ENCODE results near the gene TRIM27.
"Not testable (repeated sequence)": the region's sequence is repeated elsewhere in the genome, so short reads cannot be mapped to it uniquely, and the experiment has no call there.

The TRIM27 gene

GRCh38 chr6:28872157-28872817, 51.5 kb downstream of the TRIM27 start:
- intact Hi-C loops (cut with DNase I); DNase-seq: not testable (repeated sequence)

DNA sequence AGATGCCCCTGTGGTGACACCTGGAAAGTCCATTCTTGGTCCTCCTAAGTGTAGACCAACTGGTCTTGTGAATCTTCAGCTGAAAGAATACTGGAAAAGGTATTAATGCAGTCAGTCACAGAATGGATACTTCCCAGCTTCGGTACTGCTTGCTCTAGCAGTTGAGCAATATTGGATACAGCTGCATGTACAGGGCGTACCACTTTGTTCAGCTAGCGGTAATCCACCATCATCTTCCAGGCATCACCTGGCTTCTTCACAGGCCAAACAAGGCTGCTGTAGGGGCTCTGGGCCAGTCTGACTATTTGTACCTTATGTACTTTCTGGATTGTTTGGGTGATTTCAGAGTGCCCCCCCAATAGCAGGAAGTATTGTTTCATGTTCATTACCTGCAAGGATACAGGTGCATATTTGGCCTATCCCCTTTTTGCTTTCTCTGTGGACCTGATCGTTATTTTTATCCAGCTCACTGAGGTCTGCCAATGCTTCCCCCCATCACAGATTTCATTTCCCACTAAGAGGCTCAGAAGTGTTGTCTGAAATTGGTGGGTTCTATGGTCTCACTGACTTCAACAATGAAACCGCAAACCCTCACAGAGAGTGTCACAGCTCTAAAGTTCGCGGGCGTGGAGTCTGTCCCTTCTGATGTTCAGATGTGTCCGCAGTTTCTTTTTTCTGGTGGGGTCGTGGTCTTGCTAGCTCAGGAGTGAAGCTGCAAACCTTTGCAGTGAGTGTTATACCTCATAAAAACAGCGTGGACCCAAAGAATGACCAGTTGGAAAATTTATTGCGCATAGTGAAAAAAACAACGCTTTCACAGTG, 52.2 kb downstream of the TRIM27 start:
- DNase-seq, result no peak
- intact Hi-C loops (cut with DNase I), result no loop called here

GRCh38 chr6:28868873-28869272, 54.9 kb downstream of the TRIM27 start:
- intact Hi-C loops (cut with DNase I), result loop anchor here (10.0 kb wide), 1 partner anchor 146 kb away; no protein-coding TSS in a partner anchor
- DNase-seq, result no peak

DNA sequence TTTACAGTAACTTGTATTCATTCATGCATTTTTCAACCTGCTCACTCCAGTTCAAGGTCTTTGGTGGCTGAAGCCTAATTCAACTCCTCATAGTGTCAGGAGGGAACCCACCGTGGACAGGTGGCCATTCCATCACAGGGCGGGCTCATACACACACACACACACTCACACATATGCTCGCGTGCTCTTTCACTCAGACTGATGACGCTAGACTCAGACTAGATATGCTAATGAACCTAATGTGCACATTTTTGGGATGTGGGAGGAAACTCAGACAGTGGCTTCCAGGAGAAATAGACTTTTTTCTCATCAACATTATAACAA, 56.7 kb downstream of the TRIM27 start:
- intact Hi-C loops (cut with DNase I), result loop anchor here (10.0 kb wide), 1 partner anchor 148 kb away; no protein-coding TSS in a partner anchor
- peak in 27 of 42 donors; percentile 9 to 69 (median 31) for DNase-seq

DNA sequence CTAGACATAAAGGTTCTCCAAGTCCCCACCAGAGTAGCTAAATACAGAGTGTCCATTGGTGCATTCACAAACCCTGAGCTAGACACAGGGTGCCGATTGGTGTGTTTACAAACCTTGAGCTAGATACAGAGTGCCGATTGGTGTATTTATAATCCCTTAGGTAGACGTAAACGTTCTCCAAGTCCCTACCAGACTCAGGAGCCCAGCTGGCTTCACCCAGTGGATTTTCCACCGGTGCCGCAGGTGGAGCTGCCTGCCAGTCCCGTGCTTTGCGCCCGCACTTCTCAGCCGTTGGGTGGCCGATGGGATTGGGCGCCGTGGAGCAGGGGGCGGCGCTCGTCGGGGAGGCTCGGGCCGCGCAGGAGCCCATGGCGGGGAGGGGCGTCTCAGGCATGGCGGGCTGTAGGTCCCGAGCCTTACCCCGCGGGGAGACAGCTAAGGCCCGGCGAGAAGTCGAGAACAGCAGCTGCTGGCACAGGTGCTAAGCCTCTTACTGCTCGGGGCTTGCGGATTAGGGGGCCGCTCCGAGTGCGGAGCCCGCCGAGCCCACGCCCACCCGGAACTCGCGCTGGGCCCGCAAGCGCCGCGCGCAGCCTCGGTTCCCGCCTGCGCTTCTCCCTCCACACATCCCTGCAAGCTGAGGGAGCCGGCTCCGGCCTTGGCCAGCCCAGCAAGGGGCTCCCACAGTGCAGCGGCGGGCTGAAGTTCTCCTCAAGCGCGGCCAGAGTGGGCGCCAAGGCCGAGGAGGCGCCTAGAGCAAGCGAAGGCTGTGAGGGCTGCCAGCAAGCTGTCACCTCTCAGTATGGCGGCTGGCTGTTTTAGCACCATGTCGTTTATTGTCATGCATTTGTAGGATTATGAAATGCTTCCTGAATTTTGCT, 57.3 kb downstream of the TRIM27 start:
- DNase-seq, result peak; percentile 23 to 81 (median 62)
- intact Hi-C loops (cut with DNase I), result loop anchor here (10.0 kb wide), 1 partner anchor 148 kb away; no protein-coding TSS in a partner anchor

DNA sequence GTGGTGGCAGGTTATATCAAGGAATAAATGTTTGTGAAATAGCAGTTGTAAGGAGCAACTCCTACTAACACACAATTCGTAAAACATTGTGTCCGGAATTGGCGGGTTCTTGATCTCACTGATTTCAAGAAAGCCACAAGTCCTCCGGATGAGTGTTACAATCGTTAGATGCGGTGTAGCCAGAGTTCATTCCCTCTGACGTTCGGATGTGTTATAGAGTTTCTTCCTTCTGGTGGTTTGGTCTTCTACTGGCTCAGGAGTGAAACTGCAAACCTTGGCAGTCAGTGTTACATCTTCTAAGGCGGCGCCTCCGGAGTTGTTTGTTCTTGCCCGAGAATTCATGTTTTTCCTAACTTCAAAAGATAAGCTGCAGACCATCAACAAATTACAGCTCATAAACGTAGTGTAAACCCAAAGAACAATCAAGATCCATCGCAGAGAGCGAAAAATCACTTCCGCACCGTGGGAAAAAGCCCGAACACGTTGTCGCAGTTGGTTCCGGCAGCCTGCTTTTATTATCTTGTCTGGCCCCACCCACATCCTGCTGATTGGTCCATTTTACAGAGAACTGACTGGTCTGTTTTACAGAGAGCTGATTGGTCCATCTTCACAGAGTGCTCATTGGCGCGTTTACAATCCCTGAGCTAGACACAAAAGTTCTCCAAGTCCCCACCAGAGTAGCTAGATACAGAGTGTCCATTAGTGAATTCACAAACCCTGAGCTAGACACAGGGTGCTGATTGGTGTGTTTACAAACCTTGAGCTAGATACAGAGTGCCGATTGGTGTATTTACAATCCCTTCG, 58.2 kb downstream of the TRIM27 start:
- intact Hi-C loops (cut with DNase I), result loop anchor here (10.0 kb wide), 1 partner anchor 149 kb away; no protein-coding TSS in a partner anchor
- peak in 6 of 42 donors; percentile 11 to 38 (median 31) for DNase-seq

DNA sequence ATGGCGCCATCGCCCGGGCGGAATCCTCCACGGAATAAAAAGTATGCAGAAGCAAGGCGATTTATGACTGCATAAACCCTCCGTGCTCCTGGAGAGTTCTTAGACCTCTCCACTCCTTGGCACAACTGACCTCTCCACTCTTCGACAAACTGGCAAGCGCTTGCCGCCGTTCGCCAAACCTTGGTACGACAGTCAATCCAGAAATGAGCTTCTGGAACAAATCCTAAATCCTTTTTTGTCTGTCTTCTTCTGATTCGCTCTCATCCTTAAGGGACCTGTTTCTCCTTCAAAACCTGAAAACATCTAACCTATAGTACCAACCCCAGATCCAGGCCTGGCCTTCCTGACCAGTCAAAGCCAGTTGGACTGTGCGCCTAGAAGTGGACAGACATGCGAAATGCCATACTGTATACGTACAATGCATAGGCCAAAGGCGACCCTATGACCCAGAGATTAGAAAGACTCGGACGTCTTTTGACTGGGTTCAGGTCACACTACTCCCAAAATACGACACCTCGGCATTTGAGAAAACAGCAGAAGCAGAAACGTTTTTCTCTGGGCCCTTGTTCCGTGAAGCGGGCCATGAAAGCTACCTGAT, 59.4 kb downstream of the TRIM27 start:
- no peak for DNase-seq
- intact Hi-C loops (cut with DNase I), result loop anchor here (10.0 kb wide), 1 partner anchor 150 kb away; no protein-coding TSS in a partner anchor

DNA sequence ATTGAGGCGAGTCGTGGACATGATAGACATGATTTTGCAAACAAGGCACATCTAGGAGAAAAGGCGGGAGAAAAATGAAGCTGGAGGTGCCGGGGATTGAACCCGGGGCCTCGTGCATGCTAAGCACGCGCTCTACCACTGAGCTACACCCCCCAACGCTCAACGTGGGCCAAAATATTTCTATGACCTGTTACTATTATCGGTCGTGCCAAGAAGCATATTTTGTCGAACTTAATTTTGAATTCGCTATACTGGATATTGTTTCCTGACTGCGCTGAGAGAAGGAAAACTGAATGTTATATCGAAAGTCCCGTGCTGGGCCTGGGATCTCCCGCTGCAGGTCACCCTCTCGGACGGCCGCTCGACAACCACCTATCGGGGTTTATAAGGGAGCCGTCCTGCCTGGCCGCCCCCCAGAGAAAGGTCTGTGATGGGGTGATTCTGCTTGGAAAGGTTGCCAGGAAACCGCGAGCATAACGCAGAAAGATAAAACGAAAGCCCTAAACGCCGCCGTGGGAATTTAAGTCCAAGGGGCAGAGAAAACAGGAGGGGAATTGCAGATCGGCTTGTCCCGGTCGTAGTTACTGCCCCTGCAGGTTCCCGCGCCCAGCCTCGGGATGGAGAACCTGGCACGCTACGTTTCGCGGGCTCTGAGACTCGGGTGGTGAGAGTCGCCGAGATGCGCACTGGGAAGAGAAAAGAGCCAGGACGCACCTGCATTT, 60.0 kb downstream of the TRIM27 start:
- peak; percentile 61 to 93 (median 84) for DNase-seq
- intact Hi-C loops (cut with DNase I), result loop anchor here (2.0 to 10.0 kb wide), 2 partner anchors 25 to 151 kb away; no protein-coding TSS in a partner anchor

DNA sequence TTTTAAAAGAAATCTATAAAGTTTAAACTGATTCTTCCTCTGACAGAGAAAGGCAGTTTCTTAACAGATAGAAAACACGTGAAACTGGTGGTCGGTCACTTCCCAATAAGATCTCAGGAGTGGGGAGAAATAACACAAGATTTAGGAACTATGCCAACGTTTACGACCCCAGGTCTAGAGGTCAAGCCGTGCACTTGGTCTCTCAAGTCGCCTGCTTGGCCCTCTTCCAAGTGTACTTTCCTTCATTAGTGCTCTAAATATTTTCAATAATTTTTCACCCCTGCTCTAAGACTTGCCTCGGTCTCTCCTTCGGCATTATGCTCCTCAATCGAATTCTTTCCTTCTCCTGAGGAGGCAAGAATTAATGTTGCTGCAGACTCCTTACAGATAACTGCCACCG, 61.7 kb downstream of the TRIM27 start:
- intact Hi-C loops (cut with DNase I), result loop anchor here (2.0 to 10.0 kb wide), 2 partner anchors 23 to 153 kb away; no protein-coding TSS in a partner anchor
- no peak for DNase-seq

GRCh38 chr6:28861339-28861738, 62.4 kb downstream of the TRIM27 start:
- intact Hi-C loops (cut with DNase I), result loop anchor here (10.0 kb wide), 1 partner anchor 153 kb away; no protein-coding TSS in a partner anchor
- DNase-seq, result no peak

DNA sequence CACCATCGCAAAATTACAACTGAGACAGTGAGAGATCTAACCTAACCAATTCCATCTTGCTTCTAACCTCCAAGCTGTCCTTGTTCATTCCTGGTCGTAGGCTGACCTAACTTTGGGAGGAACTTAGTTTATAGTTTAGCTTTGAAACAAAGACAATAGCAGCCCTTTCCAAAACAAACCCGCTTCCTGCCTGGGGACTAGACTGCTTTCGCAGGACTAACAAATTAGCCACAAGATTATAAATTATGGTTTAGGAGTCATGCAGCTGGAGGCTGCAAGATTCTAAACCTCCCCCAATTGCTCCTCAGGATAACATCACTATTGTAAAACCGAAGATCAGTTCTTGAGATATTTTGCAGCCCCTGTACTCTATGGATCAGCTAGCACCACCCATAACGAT, 63.2 kb downstream of the TRIM27 start:
- intact Hi-C loops (cut with DNase I), result loop anchor here (10.0 kb wide), 1 partner anchor 154 kb away; no protein-coding TSS in a partner anchor
- DNase-seq, result no peak

DNA sequence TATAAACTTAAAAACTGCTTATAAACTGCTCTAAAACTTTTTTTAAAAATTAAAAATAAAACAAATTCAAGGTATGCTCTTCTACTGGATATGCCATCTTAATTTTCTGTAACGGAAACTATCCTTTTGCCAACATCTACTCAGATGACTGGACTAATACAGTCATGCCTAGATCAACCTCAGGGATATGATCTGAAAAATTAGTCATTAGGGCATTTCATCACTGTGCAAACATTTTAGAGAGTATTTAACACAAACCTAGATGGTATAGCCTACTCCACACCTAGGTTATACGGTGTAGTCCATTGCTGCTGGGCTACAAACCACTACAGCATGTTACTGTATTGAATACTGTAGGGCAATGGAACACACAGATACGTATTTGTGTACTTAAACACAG, 64.8 kb downstream of the TRIM27 start:
- no peak for DNase-seq
- intact Hi-C loops (cut with DNase I), result no loop called here

DNA sequence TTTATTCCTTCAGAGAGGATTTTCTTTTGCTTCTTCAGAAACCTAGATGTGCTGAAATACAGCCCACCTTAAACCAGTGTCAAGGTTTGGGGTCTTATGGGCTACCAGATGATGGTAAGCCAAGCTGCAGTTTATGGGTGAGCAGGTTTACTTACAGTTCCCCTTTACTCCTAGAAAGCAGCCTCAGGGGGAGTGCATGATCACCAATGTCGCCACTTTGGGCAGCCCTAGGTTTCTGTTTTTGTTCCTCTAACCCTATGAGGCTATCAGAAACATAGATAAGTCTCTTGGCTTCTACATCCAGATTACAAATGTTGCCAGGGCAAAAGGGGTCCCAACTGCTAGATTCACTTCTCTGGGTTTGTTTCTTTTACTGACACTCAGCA, 67.2 kb downstream of the TRIM27 start:
- DNase-seq, result no peak
- intact Hi-C loops (cut with DNase I), result no loop called here

GRCh38 chr6:28854405-28854804, 69.4 kb downstream of the TRIM27 start:
- intact Hi-C loops (cut with DNase I), result not testable (repeated sequence)

More at GRCh38 chr6:28854405-28854804, 69.4 kb downstream of the TRIM27 start:
- DNase-seq, result not testable (repeated sequence)

Data from head of caudate nucleus (tissue), 42 donors.